ENCODE data around the gene MYL11.
A peak's percentile ranks its signal among the peaks of the same experiment; 100 is the strongest.

The MYL11 gene

GRCh38 chr16:30354423-30355143 is 20.0 kb upstream of the MYL11 start:
- no peak for DNase-seq (ENCODE audit: low spot score)

- peak; percentile 100 for DNase-seq (ENCODE audit: low spot score)
Measured at GRCh38 chr16:30355144-30355953, 19.3 kb upstream of the MYL11 start, which contains the start of gene CD2BP2. TSS of gene CD2BP2 (minus strand) at chr16:30355308. CDS start at chr16:30354681, 627 bp downstream.

DNA sequence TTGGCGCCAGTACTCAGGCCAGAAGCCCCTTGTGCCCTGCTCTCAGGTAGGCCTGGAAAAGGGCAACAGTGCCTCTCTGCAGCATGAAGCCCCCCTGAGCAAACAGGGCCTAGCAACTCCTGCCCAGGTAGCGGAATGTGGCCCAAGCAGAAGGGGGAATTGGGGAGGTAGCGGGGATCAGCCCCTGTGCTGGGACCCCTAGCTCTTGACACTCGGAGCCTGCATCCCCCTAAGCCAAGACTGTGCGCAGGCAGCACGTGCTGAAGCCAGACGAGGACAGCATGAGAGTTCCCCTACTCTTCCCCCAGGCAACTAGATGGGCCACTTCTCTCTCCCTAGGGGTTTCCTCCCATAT is 18.7 kb upstream of the MYL11 start:
- no peak for DNase-seq (ENCODE audit: low spot score)

- DNase-seq (ENCODE audit: low spot score) = no peak
Measured at GRCh38 chr16:30356401-30357084, 18.1 kb upstream of the MYL11 start.

GRCh38 chr16:30357085-30357714 is 17.4 kb upstream of the MYL11 start:
- no peak for DNase-seq (ENCODE audit: low spot score)

GRCh38 chr16:30357715-30358576 is 16.7 kb upstream of the MYL11 start:
- no peak for DNase-seq (ENCODE audit: low spot score)

DNA sequence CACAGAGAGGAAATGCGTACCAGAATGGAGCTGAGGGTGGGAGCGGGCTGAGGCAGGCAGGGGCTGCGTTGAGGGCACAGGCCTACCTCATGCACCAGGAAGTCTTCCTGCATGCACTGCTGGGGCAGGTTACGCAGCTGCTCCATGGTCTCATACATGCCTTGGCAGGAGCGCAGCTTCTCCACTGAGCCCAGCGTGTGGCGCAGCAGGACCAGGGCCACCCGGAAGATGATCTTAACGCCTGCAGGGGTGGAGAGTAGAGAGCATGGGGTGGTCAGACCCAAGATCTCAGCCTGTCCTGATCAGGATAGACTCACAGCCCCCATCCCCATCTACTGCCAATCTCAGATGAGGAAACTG is 16.0 kb upstream of the MYL11 start:
- DNase-seq (ENCODE audit: low spot score) = no peak

DNA sequence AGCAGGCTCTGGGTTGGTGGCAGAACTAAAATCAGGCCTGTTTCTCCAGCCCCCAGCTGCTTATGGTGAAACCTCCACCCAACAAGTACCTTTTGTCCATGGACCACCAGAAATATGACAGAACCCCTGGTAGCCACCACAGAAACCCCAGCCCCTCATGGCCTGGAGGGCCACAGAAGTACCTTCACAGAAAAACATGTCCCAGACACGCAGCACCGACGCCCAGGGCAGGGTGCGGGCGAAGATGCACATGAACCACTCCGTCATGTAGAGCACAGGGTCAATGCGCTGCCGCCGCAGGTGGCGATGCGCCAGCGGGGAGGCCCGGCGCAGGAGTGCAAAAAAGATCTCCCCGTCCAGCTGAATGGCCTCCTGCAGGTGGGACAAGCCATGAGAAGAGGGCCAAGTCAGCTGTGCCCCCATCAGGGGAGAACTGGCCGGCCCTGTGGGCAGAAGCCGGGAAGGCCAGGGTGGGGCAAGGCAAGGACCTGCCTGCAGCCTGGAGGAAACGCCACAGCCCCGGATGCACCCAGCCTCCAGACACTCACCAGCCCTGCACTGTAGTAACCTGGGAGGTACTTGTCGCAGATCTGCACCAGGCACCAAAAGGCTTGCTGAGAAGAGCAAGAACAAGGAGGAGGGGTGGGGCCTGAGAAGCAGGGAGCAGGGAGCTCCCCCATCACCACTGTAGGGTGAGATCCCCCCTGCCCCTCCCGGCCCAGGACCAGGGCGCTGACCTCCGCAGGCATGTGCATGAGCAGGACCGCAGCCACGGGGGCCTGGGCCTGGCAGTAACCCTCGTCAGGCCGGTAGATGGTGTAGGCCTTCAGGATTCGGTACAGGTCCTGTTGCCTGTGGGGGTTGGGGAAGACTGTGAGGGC is 15.4 kb upstream of the MYL11 start:
- DNase-seq (ENCODE audit: low spot score) = no peak

DNA sequence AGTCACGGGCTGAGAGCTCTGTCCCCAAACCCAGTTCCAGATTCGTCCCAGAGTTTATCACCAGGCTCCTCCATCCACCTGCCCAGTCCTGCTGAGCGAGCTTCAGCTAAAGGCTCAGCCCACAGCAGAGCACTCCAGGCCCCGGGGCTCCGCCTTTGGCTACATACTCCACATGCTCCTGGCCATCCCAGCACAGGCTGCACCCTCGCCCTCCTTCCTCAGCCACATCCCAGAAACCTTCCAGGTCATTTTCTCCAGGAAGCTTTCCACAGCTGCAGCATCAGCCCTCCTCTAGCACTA is 14.8 kb upstream of the MYL11 start:
- DNase-seq (ENCODE audit: low spot score) = no peak

- DNase-seq (ENCODE audit: low spot score) = no peak
Measured at GRCh38 chr16:30361180-30361579, 13.4 kb upstream of the MYL11 start.

- no peak for DNase-seq (ENCODE audit: low spot score)
Measured at GRCh38 chr16:30365200-30365599, 9.4 kb upstream of the MYL11 start.

- no peak for DNase-seq (ENCODE audit: low spot score)
Measured at GRCh38 chr16:30366511-30366910, 8.1 kb upstream of the MYL11 start.

GRCh38 chr16:30367349-30368009 is 7.1 kb upstream of the MYL11 start:
- no peak for DNase-seq (ENCODE audit: low spot score)

DNA sequence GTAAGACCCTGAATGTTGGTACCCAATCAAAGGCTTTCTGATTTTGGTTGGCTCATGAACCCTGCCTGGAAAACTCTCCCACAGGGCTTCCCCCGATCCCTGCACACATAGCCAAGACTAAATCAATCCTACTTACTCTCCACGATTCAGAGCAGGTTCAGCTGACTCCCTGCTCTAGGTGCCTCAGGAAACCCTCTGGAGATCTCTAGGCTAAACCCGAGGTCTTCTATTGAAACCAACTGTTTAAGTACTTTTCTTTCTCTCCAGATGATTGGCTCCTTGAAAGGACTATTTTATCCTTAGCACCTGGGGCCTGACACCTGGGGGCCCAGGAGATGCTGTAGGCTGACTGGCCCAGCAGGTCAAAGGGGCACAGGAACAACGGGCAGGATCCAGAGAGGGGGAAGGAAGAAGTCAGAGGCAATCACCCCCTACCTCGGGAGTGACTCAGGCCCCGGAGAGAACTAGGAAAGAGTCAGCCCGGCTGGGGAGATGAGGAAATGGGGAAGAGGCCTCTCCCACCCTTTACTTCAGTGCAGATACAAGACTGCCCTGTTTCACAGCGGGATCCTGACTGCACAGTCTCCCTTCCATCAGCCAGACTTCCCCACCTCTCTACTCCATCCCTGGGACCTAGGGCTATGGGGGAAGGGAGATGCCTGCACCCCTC is 6.3 kb upstream of the MYL11 start:
- DNase-seq (ENCODE audit: low spot score) = no peak

GRCh38 chr16:30368792-30369090 is 5.9 kb upstream of the MYL11 start:
- no peak for DNase-seq (ENCODE audit: low spot score)

- DNase-seq (ENCODE audit: low spot score) = no peak
Measured at GRCh38 chr16:30369091-30369937, 5.3 kb upstream of the MYL11 start.

- no peak for DNase-seq (ENCODE audit: low spot score)
Measured at GRCh38 chr16:30369938-30370455, 4.6 kb upstream of the MYL11 start.

All from SK-N-DZ (cell line).